DND-41 (cell line): ENCODE data around the gene CCSER2.

Experiments
- ATAC-seq: fragments of 200-7000 bp; cut with Tn5 transposase; 3 replicates; pipeline ENCODE4 v1.9.1; 2021; ENCODE audit warnings: low read depth; ENCODE audit not compliant: insufficient read depth
- DNase-seq: peaks from one replicate; pipeline ENCODE4 v3.0.0-alpha.2; 2020
- H2AFZ ChIP-seq: 2 replicates; pipeline ENCODE4 v1.6.0; 2012; ENCODE audit warnings: low read depth, low read length
- H3K27ac ChIP-seq: 2 replicates; pipeline ENCODE4 v1.5.1; 2012; ENCODE audit warnings: low read length, inconsistent platforms
- H3K27me3 ChIP-seq: fragments of 200-600 bp; sonication (generic); 2 replicates; pipeline ENCODE4 v1.6.0; 2012; ENCODE audit warnings: low read length, mild to moderate bottlenecking, inconsistent platforms; ENCODE audit not compliant: insufficient read depth, poor library complexity
- H3K36me3 ChIP-seq: 2 replicates; pipeline ENCODE4 v1.5.1; 2012; ENCODE audit warnings: low read length, inconsistent platforms; ENCODE audit not compliant: insufficient read depth
- H3K4me1 ChIP-seq: 2 replicates; pipeline ENCODE4 v1.5.1; 2012; ENCODE audit warnings: mild to moderate bottlenecking, low read length; ENCODE audit not compliant: insufficient read depth
- H3K4me2 ChIP-seq: 2 replicates; pipeline ENCODE4 v1.6.0; 2012; ENCODE audit warnings: mild to moderate bottlenecking, moderate library complexity, low read length, inconsistent platforms; ENCODE audit not compliant: insufficient read depth
- H3K4me3 ChIP-seq, 2 experiments: fragments of 200-600 bp in 1 of 2; shearing (Covaris generic) in 1 of 2; 2 replicates each; pipeline ENCODE4 v1.5.1; 2012 to 2016; ENCODE audit warnings: inconsistent platforms in 2 of 2, low read length in 2 of 2, mild to moderate bottlenecking in 2 of 2, low read depth in 1 of 2, moderate library complexity in 1 of 2
- H3K79me2 ChIP-seq: 2 replicates; pipeline ENCODE4 v1.6.0; 2012; ENCODE audit warnings: low read length, inconsistent platforms; ENCODE audit not compliant: insufficient read depth
- H3K9ac ChIP-seq: 2 replicates; pipeline ENCODE4 v1.6.0; 2012; ENCODE audit warnings: low read depth, mild to moderate bottlenecking, inconsistent platforms, low read length, moderate library complexity
- H3K9me3 ChIP-seq: 2 replicates; pipeline ENCODE4 v1.5.1; 2012; ENCODE audit warnings: low read length, moderate library complexity, mild to moderate bottlenecking, inconsistent platforms; ENCODE audit not compliant: insufficient read depth, severe bottlenecking
- H4K20me1 ChIP-seq: 2 replicates; pipeline ENCODE4 v1.6.0; 2012; ENCODE audit warnings: low read length; ENCODE audit not compliant: insufficient read depth
- CTCF ChIP-seq: IDR thresholded peaks from 2 replicates; pipeline ENCODE4 v1.5.1; 2012; ENCODE audit warnings: borderline replicate concordance, low read length, moderate library complexity, mild to moderate bottlenecking; ENCODE audit not compliant: poor library complexity, severe bottlenecking; ENCODE audit errors: extremely low read depth
- EZH2 ChIP-seq: IDR thresholded peaks from 3 replicates; pipeline ENCODE4 v1.6.1; 2012; ENCODE audit warnings: borderline replicate concordance, low read depth, mild to moderate bottlenecking, moderate library complexity, low read length, inconsistent platforms; ENCODE audit not compliant: severe bottlenecking

CCSER2 gene

GRCh38 chr10:84353052-84353803, 24.8 kb downstream of the CCSER2 start:
- TF ChIP-seq CTCF (no peak), EZH2 (no peak)
- Histone ChIP-seq H3K27ac (no peak overlapping the region), H3K36me3 (no peaks in the 10 kb centered on the region), H3K9me3 (no peaks in the 10 kb centered on the region), H4K20me1 (peaks cover 46% of the 10 kb centered on the region), H3K4me1 (peaks cover 7% of the 10 kb centered on the region; the same call in 1 of the 2 replicates), H3K9ac (no peak overlapping the region), H3K79me2 (peaks cover 86% of the 10 kb centered on the region), H3K27me3 (no peaks in the 10 kb centered on the region), H2AFZ (no peak overlapping the region), H3K4me3 (no peak overlapping the region), H3K4me2 (no peak overlapping the region)
- ATAC-seq (no peak), DNase-seq (no peak)

- H3K27ac ChIP-seq, result no peak overlapping the region
Measured at GRCh38 chr10:84354623-84355022, 26.2 kb downstream of the CCSER2 start.

DNA sequence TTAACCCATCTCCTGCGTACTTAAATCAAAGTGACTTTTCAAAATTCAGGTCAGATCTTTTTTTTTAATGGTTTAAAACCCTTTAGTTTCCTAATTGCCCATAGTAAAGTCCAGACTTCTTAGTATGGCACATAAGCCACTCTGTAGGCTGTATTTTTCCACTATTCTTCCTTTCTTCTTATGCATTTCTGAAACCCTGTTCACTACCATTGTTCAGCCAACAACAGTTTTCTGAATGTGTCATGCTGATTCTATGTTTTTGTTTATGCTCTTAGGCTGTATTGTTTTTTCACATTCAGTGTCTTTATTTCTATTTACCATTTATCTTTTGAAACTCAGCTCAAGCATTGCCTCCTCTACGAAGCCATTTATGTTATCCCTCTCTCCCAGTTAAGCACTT, 26.7 kb downstream of the CCSER2 start:
- Histone ChIP-seq H3K79me2 (peaks cover 83% of the 10 kb centered on the region), H3K4me1 (peaks cover 7% of the 10 kb centered on the region; the same call in 1 of the 2 replicates), H2AFZ (no peak overlapping the region), H4K20me1 (peaks cover 43% of the 10 kb centered on the region), H3K4me2 (no peak overlapping the region), H3K9me3 (no peaks in the 10 kb centered on the region), H3K27me3 (no peaks in the 10 kb centered on the region), H3K9ac (no peak overlapping the region), H3K4me3 (no peak overlapping the region), H3K36me3 (no peaks in the 10 kb centered on the region), H3K27ac (no peak overlapping the region)
- TF ChIP-seq CTCF, result no peak
- TF ChIP-seq EZH2, result no peak
- ATAC-seq (no peak), DNase-seq (no peak)

More at GRCh38 chr10:84354623-84355022, 26.2 kb downstream of the CCSER2 start:
- Histone ChIP-seq H4K20me1 (peaks cover 43% of the 10 kb centered on the region), H2AFZ (no peak overlapping the region), H3K9me3 (no peaks in the 10 kb centered on the region), H3K4me2 (no peak overlapping the region), H3K27me3 (no peaks in the 10 kb centered on the region), H3K79me2 (peaks cover 85% of the 10 kb centered on the region), H3K9ac (no peak overlapping the region), H3K4me3 (no peak overlapping the region), H3K36me3 (no peaks in the 10 kb centered on the region), H3K4me1 (peaks cover 7% of the 10 kb centered on the region; the same call in 1 of the 2 replicates)
- DNase-seq (no peak), ATAC-seq (no peak)
- no peak for TF ChIP-seq EZH2
- TF ChIP-seq CTCF, result no peak
